Measurements from ENCODE around the gene TBX19. TPM values are rescaled to one million over a fixed set of nuclear protein-coding genes. Genes with fewer than 3 reads are reported as not detected.
A peak's percentile ranks its signal among the peaks of the same experiment; 100 is the strongest.

The TBX19 gene
- 0.47 and 1.4 TPM in 2 replicates for total RNA-seq (2014; rRNA removed; shearing (Covaris generic))

GRCh38 chr1:168280296-168280927 lies at the start of gene TBX19:
Gene TBX19 (plus strand): TSS chr1:168280877. CDS start chr1:168281091, 214 bp downstream.
- no peaks in the 10 kb centered on the region for H3K27me3 ChIP-seq (replicated peaks)
- H3K36me3 ChIP-seq: no peaks in the 10 kb centered on the region
- no peaks in the 10 kb centered on the region for H3K4me1 ChIP-seq (replicated peaks)
- H3K9me3 ChIP-seq (replicated peaks): no peaks in the 10 kb centered on the region
- no peak for DNase-seq (ENCODE audit: low read depth in 1 of 2, low spot score in 2 of 2)
- H3K27ac ChIP-seq: no peak within 1 kb of the TSS
- H3K4me3 ChIP-seq: no peak within 1 kb of the TSS

GRCh38 chr1:168234846-168235547 lies 45.7 kb upstream of the TBX19 start:
- H3K27ac ChIP-seq: no peak overlapping the region
- no peaks in the 10 kb centered on the region for H3K4me1 ChIP-seq (replicated peaks)
- peak in 1 of 2 experiments; percentile 34 for DNase-seq (ENCODE audit: low read depth in 1 of 2, low spot score in 2 of 2)
- no peaks in the 10 kb centered on the region for H3K9me3 ChIP-seq (replicated peaks)
- no peaks in the 10 kb centered on the region for H3K27me3 ChIP-seq (replicated peaks)
- peaks cover 77% of the 10 kb centered on the region for H3K36me3 ChIP-seq
- no peak overlapping the region for H3K4me3 ChIP-seq

- Histone ChIP-seq H3K4me1 (replicated peaks) (no peaks in the 10 kb centered on the region), H3K9me3 (replicated peaks) (no peaks in the 10 kb centered on the region), H3K36me3 (peaks cover 77% of the 10 kb centered on the region), H3K4me3 (no peak overlapping the region), H3K27ac (no peak overlapping the region), H3K27me3 (replicated peaks) (no peaks in the 10 kb centered on the region)
- peak in 1 of 2 experiments; percentile 16 for DNase-seq (ENCODE audit: low read depth in 1 of 2, low spot score in 2 of 2)
Observed at GRCh38 chr1:168235548-168235885, 45.2 kb upstream of the TBX19 start.

GRCh38 chr1:168235937-168236336 lies 44.7 kb upstream of the TBX19 start:
- Histone ChIP-seq H3K27ac (no peak overlapping the region), H3K36me3 (peaks cover 77% of the 10 kb centered on the region)
- no peak for DNase-seq (ENCODE audit: low read depth in 1 of 2, low spot score in 2 of 2)

GRCh38 chr1:168236836-168237611 lies 43.7 kb upstream of the TBX19 start:
- DNase-seq (ENCODE audit: low read depth in 1 of 2, low spot score in 2 of 2): no peak
- H3K4me3 ChIP-seq: no peak overlapping the region
- no peaks in the 10 kb centered on the region for H3K27me3 ChIP-seq (replicated peaks)
- no peaks in the 10 kb centered on the region for H3K9me3 ChIP-seq (replicated peaks)
- no peaks in the 10 kb centered on the region for H3K4me1 ChIP-seq (replicated peaks)
- H3K27ac ChIP-seq: no peak overlapping the region
- H3K36me3 ChIP-seq: peaks cover 79% of the 10 kb centered on the region

More at GRCh38 chr1:168235937-168236336, 44.7 kb upstream of the TBX19 start:
- Histone ChIP-seq H3K9me3 (replicated peaks) (no peaks in the 10 kb centered on the region), H3K4me1 (replicated peaks) (no peaks in the 10 kb centered on the region), H3K4me3 (no peak overlapping the region), H3K27me3 (replicated peaks) (no peaks in the 10 kb centered on the region)

GRCh38 chr1:168243198-168243597 lies 37.5 kb upstream of the TBX19 start:
- Histone ChIP-seq H3K27me3 (replicated peaks) (no peaks in the 10 kb centered on the region; the same call in 1 of the 2 replicates), H3K27ac (no peak overlapping the region), H3K9me3 (replicated peaks) (no peaks in the 10 kb centered on the region; the same call in 1 of the 2 replicates), H3K4me1 (replicated peaks) (no peaks in the 10 kb centered on the region), H3K36me3 (peaks cover 70% of the 10 kb centered on the region), H3K4me3 (no peak overlapping the region)
- no peak for DNase-seq (ENCODE audit: low read depth in 1 of 2, low spot score in 2 of 2)

GRCh38 chr1:168243636-168244212 lies 37.0 kb upstream of the TBX19 start:
- H3K9me3 ChIP-seq (replicated peaks): no peaks in the 10 kb centered on the region; the same call in 1 of the 2 replicates
- H3K36me3 ChIP-seq: peaks cover 72% of the 10 kb centered on the region
- DNase-seq (ENCODE audit: low read depth in 1 of 2, low spot score in 2 of 2): no peak
- H3K4me1 ChIP-seq (replicated peaks): no peaks in the 10 kb centered on the region
- no peak overlapping the region for H3K27ac ChIP-seq
- no peak overlapping the region for H3K4me3 ChIP-seq
- no peaks in the 10 kb centered on the region; the same call in 1 of the 2 replicates for H3K27me3 ChIP-seq (replicated peaks)

- no peaks in the 10 kb centered on the region; the same call in 1 of the 2 replicates for H3K27me3 ChIP-seq (replicated peaks)
- H3K4me1 ChIP-seq (replicated peaks): no peaks in the 10 kb centered on the region
- no peak overlapping the region for H3K4me3 ChIP-seq
- peaks cover 71% of the 10 kb centered on the region for H3K36me3 ChIP-seq
- no peaks in the 10 kb centered on the region; the same call in 1 of the 2 replicates for H3K9me3 ChIP-seq (replicated peaks)
- DNase-seq (ENCODE audit: low read depth in 1 of 2, low spot score in 2 of 2): no peak
- H3K27ac ChIP-seq: no peak overlapping the region
Observed at GRCh38 chr1:168245042-168245441, 35.6 kb upstream of the TBX19 start.

- Histone ChIP-seq H3K27me3 (replicated peaks) (no peaks in the 10 kb centered on the region; the same call in 1 of the 2 replicates), H3K4me1 (replicated peaks) (no peaks in the 10 kb centered on the region), H3K27ac (no peak overlapping the region), H3K9me3 (replicated peaks) (no peaks in the 10 kb centered on the region; the same call in 1 of the 2 replicates), H3K4me3 (no peak overlapping the region), H3K36me3 (peaks cover 69% of the 10 kb centered on the region)
- DNase-seq (ENCODE audit: low read depth in 1 of 2, low spot score in 2 of 2): no peak
Observed at GRCh38 chr1:168246506-168246905, 34.2 kb upstream of the TBX19 start.

- DNase-seq (ENCODE audit: low read depth in 1 of 2, low spot score in 2 of 2): no peak
- no peaks in the 10 kb centered on the region for H3K4me1 ChIP-seq (replicated peaks)
- no peaks in the 10 kb centered on the region for H3K27me3 ChIP-seq (replicated peaks)
- no peaks in the 10 kb centered on the region for H3K9me3 ChIP-seq (replicated peaks)
- H3K4me3 ChIP-seq: no peak overlapping the region
- peaks cover 32% of the 10 kb centered on the region for H3K36me3 ChIP-seq
- no peak overlapping the region for H3K27ac ChIP-seq
Observed at GRCh38 chr1:168252204-168252733, 28.4 kb upstream of the TBX19 start.

- Histone ChIP-seq H3K9me3 (replicated peaks) (no peaks in the 10 kb centered on the region), H3K36me3 (peaks cover 7% of the 10 kb centered on the region), H3K27ac (no peak overlapping the region), H3K4me1 (replicated peaks) (no peaks in the 10 kb centered on the region), H3K4me3 (no peak overlapping the region), H3K27me3 (replicated peaks) (no peaks in the 10 kb centered on the region)
- no peak for DNase-seq (ENCODE audit: low read depth in 1 of 2, low spot score in 2 of 2)
Observed at GRCh38 chr1:168256164-168256563, 24.5 kb upstream of the TBX19 start.

GRCh38 chr1:168257397-168257796 lies 23.3 kb upstream of the TBX19 start:
- no peak for DNase-seq (ENCODE audit: low read depth in 1 of 2, low spot score in 2 of 2)
- Histone ChIP-seq H3K27me3 (replicated peaks) (no peaks in the 10 kb centered on the region), H3K27ac (no peak overlapping the region), H3K9me3 (replicated peaks) (no peaks in the 10 kb centered on the region), H3K36me3 (peaks cover under 1% of the 10 kb centered on the region), H3K4me3 (no peak overlapping the region), H3K4me1 (replicated peaks) (no peaks in the 10 kb centered on the region)

- no peaks in the 10 kb centered on the region for H3K9me3 ChIP-seq (replicated peaks)
- no peak overlapping the region for H3K4me3 ChIP-seq
- no peaks in the 10 kb centered on the region for H3K4me1 ChIP-seq (replicated peaks)
- no peak overlapping the region for H3K27ac ChIP-seq
- DNase-seq (ENCODE audit: low read depth in 1 of 2, low spot score in 2 of 2): no peak
- no peaks in the 10 kb centered on the region for H3K36me3 ChIP-seq
- H3K27me3 ChIP-seq (replicated peaks): no peaks in the 10 kb centered on the region
Observed at GRCh38 chr1:168259567-168259966, 21.1 kb upstream of the TBX19 start.

Data from SJSA1 (cell line).